ENCODE data around the gene GMEB1. TPM values are rescaled to one million over a fixed set of nuclear protein-coding genes. Genes with fewer than 3 reads are reported as not detected.
"Not testable (repeated sequence)": the region's sequence is repeated elsewhere in the genome, so short reads cannot be mapped to it uniquely, and the experiment has no call there.

Gene GMEB1
- total RNA-seq, 4 donors from 2014 or later: 6.2 to 12.0 (median 9.2) TPM

GRCh38 chr1:28642056-28642846 lies 26.3 kb upstream of the GMEB1 start:
- TF ChIP-seq, protein P1, sequence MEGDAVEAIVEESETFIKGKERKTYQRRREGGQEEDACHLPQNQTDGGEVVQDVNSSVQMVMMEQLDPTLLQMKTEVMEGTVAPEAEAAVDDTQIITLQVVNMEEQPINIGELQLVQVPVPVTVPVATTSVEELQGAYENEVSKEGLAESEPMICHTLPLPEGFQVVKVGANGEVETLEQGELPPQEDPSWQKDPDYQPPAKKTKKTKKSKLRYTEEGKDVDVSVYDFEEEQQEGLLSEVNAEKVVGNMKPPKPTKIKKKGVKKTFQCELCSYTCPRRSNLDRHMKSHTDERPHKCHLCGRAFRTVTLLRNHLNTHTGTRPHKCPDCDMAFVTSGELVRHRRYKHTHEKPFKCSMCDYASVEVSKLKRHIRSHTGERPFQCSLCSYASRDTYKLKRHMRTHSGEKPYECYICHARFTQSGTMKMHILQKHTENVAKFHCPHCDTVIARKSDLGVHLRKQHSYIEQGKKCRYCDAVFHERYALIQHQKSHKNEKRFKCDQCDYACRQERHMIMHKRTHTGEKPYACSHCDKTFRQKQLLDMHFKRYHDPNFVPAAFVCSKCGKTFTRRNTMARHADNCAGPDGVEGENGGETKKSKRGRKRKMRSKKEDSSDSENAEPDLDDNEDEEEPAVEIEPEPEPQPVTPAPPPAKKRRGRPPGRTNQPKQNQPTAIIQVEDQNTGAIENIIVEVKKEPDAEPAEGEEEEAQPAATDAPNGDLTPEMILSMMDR (IDR thresholded peaks at IDR 0.05 in 4 of 5, conservative IDR thresholded peaks at IDR 0.05 in 1 of 5): no peak
- no peak for TF ChIP-seq POLR2A (IDR thresholded peaks at IDR 0.05)
- intact Hi-C loops (cut with DNase I; ENCODE audit: low total_unique reads) (loop anchor here (2.0 to 5.0 kb wide), 6 partner anchors 61 to 541 kb away; partner anchors contain the start of gene TRNAU1AP), in situ Hi-C loops (cut with MboI; ENCODE audit: low sequenced_read_pairs in 4 of 4) (loop anchor here in 3 of 4 donors (5.0 to 25.0 kb wide), 4 partner anchors 90 to 245 kb away; partner anchors contain the start of gene YTHDF2 (in 1 of the 3))
- Histone ChIP-seq H3K9me3 (no peaks in the 10 kb centered on the region), H3K36me3 (no peaks in the 10 kb centered on the region), H3K4me3 (peak overlapping the region; percentile 71 to 95 (median 81)), H3K27ac (peak overlapping the region; percentile 85 to 96 (median 92)), H3K4me1 (peaks cover 19 to 42% of the 10 kb centered on the region in 2 donors), H3K27me3 (no peaks in the 10 kb centered on the region)
- ATAC-seq: peak; percentile 25 to 35
- DNase-seq: no peak

GRCh38 chr1:28642847-28643635 lies 25.5 kb upstream of the GMEB1 start, which contains the start of gene TAF12:
TSS of gene TAF12 (minus strand) at chr1:28643067. CDS start at chr1:28622081, 20,986 bp downstream.
- Histone ChIP-seq H3K4me1 (peaks cover 26 to 50% of the 10 kb centered on the region in 2 donors), H3K27me3 (no peaks in the 10 kb centered on the region), H3K27ac (peak within 1 kb of the TSS; percentile 85 to 96 (median 92)), H3K4me3 (peak within 1 kb of the TSS; percentile 71 to 95 (median 81)), H3K9me3 (no peaks in the 10 kb centered on the region), H3K36me3 (no peaks in the 10 kb centered on the region)
- DNase-seq (peak; percentile 84 to 91), ATAC-seq (peak; percentile 83 to 90)
- TF ChIP-seq, protein P1 (IDR thresholded peaks at IDR 0.05 in 4 of 5, conservative IDR thresholded peaks at IDR 0.05 in 1 of 5): peak; percentile 10 to 55 (median 50)
- peak; percentile 92 to 94 for TF ChIP-seq POLR2A (IDR thresholded peaks at IDR 0.05)
- intact Hi-C loops (cut with DNase I; ENCODE audit: low total_unique reads): loop anchor here (1.0 to 5.0 kb wide), 8 partner anchors 25 to 540 kb away; partner anchors contain the start of genes GMEB1, TRNAU1AP and YTHDF2
- in situ Hi-C loops (cut with MboI; ENCODE audit: low sequenced_read_pairs in 4 of 4): loop anchor here in 3 of 4 donors (5.0 to 25.0 kb wide), 4 partner anchors 89 to 244 kb away; partner anchors contain the start of gene YTHDF2 (in 1 of the 3)

- no peaks in the 10 kb centered on the region for H3K27me3 ChIP-seq
- peak overlapping the region; percentile 85 to 96 (median 92) for H3K27ac ChIP-seq
- intact Hi-C loops (cut with DNase I; ENCODE audit: low total_unique reads) (loop anchor here (5.0 kb wide), 3 partner anchors 92 to 243 kb away; partner anchors contain the start of gene TRNAU1AP), in situ Hi-C loops (cut with MboI; ENCODE audit: low sequenced_read_pairs in 4 of 4) (loop anchor here in 3 of 4 donors (5.0 to 25.0 kb wide), 4 partner anchors 88 to 243 kb away; partner anchors contain the start of gene YTHDF2 (in 1 of the 3))
- no peaks in the 10 kb centered on the region for H3K36me3 ChIP-seq
- no peak for ATAC-seq
- H3K4me1 ChIP-seq: peaks cover 26 to 50% of the 10 kb centered on the region in 2 donors
- TF ChIP-seq, protein P1 (IDR thresholded peaks at IDR 0.05 in 4 of 5, conservative IDR thresholded peaks at IDR 0.05 in 1 of 5): no peak
- TF ChIP-seq POLR2A (IDR thresholded peaks at IDR 0.05): no peak
- DNase-seq: no peak
- peak overlapping the region in 3 of 4 donors; percentile 64 to 95 (median 90) for H3K4me3 ChIP-seq
- H3K9me3 ChIP-seq: no peaks in the 10 kb centered on the region
Measured at GRCh38 chr1:28644494-28644893, 24.1 kb upstream of the GMEB1 start.

DNA sequence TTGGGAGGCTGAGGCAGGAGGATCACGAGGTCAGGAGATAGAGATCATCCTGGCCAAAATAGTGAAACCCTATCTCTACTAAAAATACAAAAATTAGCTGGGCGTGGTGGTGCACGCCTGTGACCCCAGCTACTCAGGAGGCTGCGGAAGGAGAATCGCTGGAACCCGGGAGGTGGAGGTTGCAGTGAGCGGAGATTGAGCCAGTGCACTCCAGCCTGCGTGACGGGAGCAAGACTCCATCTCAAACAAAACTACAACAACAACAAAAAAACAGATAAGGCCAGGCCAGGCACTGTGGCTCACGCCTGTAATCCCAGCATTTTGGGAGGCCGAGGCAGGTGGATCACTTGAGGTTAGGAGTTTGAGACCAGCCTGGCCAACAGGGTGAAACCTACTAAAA lies 23.2 kb upstream of the GMEB1 start:
- not testable (repeated sequence) for H3K27me3 ChIP-seq, H3K36me3 ChIP-seq, ATAC-seq, H3K4me3 ChIP-seq, DNase-seq, H3K9me3 ChIP-seq
- H3K4me1 ChIP-seq: peaks cover 26 to 47% of the 10 kb centered on the region in 2 donors
- intact Hi-C loops (cut with DNase I; ENCODE audit: low total_unique reads): loop anchor here (5.0 kb wide), 1 partner anchor 398 kb away; no protein-coding TSS in a partner anchor
- in situ Hi-C loops (cut with MboI; ENCODE audit: low sequenced_read_pairs in 4 of 4): loop anchor here in 3 of 4 donors (10.0 to 25.0 kb wide), 3 partner anchors 89 to 242 kb away; partner anchors contain the start of gene YTHDF2 (in 1 of the 3)
- peak overlapping the region; percentile 90 to 96 (median 94) for H3K27ac ChIP-seq
